Rectal smooth muscle tissue (tissue), 1 donor: ENCODE measurements around the gene INSC.
A peak's percentile ranks its signal among the peaks of the same experiment; 100 is the strongest.

Experiments
- H3K27ac ChIP-seq: one replicate; pipeline ENCODE4 v1.7.0; 2013; ENCODE audit warnings: low read depth, low read length, inconsistent platforms
- H3K27me3 ChIP-seq: one replicate; pipeline ENCODE4 v1.7.0; 2013; ENCODE audit warnings: low read length; ENCODE audit not compliant: control insufficient read depth, insufficient read depth
- H3K36me3 ChIP-seq: one replicate; pipeline ENCODE4 v1.7.0; 2013; ENCODE audit warnings: low read length; ENCODE audit not compliant: control insufficient read depth, insufficient read depth
- H3K4me1 ChIP-seq: one replicate; pipeline ENCODE4 v1.7.0; 2013; ENCODE audit warnings: low read length; ENCODE audit not compliant: control insufficient read depth, insufficient read depth
- H3K4me3 ChIP-seq: one replicate; pipeline ENCODE4 v1.7.0; 2013; ENCODE audit warnings: low read length
- H3K9ac ChIP-seq: one replicate; pipeline ENCODE4 v1.7.0; 2013; ENCODE audit warnings: low read length

Gene INSC

DNA sequence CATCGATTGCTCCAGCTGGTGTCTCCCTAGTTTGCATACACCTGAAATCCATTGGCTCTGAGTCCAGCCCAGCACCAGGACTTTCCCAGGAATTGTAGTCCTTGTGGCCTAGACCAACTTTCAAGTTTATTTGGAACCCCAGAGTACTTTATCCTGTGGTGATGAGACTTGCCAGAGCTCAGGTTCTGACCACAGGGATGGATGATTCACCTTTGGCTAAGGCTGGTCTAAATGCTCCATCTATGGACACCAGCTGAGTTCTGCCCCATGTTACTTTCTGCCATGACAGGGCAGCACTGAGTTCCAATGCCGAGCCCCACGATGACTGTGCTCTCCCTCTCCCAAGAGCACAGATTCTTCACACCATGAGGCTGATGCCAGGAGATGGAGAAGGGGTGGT lies 17.3 kb upstream of the INSC start:
- no peak overlapping the region for H3K4me3 ChIP-seq
- H3K27me3 ChIP-seq: peaks cover 2% of the 10 kb centered on the region
- no peaks in the 10 kb centered on the region for H3K36me3 ChIP-seq
- H3K9ac ChIP-seq: no peak overlapping the region
- no peak overlapping the region for H3K27ac ChIP-seq
- H3K4me1 ChIP-seq: no peaks in the 10 kb centered on the region

DNA sequence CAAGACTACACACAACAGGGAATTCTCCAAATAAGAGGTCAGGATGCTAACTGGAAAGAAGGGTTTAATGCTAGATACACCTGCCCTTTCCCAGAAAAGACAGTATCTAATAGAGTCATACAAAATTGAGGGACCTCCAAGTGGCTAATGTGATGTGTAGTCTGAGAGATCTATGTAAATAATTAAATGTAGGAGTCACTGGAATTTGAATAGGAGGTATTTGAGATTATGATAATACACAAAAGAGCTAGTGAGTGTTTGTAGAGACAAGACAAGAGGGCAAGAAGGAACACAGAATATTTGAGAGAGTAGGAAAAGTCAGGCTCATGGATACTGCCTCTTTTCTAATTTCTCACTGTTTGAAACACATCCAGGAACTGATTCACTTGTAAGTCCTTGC lies 15.5 kb upstream of the INSC start:
- H3K9ac ChIP-seq: no peak overlapping the region
- peaks cover 2% of the 10 kb centered on the region for H3K27me3 ChIP-seq
- H3K4me3 ChIP-seq: no peak overlapping the region
- H3K4me1 ChIP-seq: no peaks in the 10 kb centered on the region
- H3K27ac ChIP-seq: no peak overlapping the region
- no peaks in the 10 kb centered on the region for H3K36me3 ChIP-seq

DNA sequence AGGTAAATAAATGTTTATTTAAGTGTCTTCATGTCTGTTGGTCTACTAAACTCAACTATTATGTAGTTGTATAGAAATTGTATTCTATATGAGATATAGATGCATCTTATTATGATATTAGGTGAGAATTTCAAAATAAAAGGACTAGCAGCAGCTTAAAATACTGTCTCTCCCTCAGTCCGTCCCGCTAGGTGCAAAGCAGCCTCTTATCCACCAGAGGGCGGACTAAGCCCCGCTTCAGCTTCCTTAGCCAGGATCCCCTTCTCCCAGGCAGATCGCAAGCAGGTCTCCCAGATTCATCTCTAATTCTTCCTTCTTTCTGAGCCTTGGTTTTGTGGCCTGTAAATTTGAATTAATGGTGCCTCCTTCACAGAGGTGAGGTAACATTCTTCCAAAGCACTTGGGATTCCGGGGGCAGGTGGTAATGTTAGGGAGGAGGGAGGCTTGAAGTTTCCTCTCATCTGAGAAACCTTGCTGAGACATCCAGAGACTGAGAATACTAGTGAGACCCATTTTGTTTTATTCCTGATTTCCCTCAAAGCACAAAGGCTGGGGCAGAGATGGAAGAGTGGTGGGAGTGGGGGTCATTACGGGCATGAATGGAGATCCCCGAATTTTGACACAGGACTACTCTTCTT lies 13.5 kb upstream of the INSC start:
- H3K9ac ChIP-seq: no peak overlapping the region
- H3K27ac ChIP-seq: no peak overlapping the region

DNA sequence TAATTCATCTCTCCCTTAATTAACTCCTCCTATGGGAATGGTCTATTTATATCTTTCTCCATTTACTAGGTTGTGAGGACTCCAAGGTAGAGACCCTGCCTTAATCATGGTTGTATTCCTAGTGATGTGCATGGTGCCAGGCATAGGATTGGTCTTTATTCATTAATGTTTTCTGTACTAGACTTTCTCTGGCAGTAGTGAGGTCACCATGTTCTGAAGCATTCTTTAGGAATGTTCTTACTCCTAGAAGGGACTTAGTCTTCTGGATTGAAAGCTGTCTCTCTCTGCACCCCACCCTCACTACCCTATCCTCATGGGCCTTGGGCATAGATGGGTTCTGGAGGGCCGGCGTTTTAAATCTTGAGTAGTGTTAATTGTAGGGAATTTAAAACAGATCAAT lies 10.6 kb upstream of the INSC start:
- Histone ChIP-seq H3K9ac (no peak overlapping the region), H3K4me3 (no peak overlapping the region), H3K27me3 (peaks cover 2% of the 10 kb centered on the region), H3K4me1 (no peaks in the 10 kb centered on the region), H3K36me3 (no peaks in the 10 kb centered on the region), H3K27ac (no peak overlapping the region)

More for the DNA sequence above, 13.5 kb upstream of the INSC start:
- peaks cover 2% of the 10 kb centered on the region for H3K27me3 ChIP-seq
- no peaks in the 10 kb centered on the region for H3K36me3 ChIP-seq
- H3K4me3 ChIP-seq: no peak overlapping the region
- H3K4me1 ChIP-seq: no peaks in the 10 kb centered on the region

DNA sequence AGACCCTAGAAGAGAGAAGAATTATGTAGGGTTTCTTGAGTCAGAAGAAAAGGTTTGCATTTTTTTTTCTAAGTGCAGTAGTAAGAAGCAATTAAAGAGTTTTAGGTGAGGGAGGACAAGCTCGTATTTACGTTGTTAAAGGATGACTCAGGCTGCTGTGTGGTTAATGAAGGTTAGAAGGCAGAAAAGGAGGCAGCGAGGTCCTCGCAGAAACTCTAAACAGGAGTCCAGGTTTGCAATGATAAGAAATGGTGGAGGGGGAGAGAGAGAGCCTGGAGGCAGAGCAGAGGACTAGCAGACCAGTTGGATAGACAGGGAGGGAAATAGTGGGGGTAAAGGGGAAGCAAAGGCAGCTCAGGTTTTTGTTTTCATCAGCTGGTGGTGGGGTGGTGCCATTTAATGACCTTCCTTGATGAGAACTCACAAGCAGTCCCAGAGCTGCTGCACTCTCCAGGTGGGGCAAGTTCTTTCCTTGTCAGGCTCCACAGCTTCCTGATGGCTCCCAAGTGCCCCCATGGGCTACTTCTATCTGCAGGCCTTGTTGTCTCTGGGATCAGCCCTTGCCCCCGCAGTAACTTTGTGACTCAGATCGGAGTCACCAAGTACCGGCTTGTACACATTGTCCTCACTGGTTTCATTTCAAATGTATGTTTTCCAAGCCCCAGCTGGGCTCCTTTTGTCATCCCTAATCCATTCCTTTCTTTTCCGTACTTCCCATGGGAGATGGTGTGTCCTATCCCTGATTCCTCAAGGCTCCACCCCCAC lies 8.3 kb upstream of the INSC start:
- Histone ChIP-seq H3K36me3 (no peaks in the 10 kb centered on the region), H3K4me1 (no peaks in the 10 kb centered on the region), H3K4me3 (no peak overlapping the region), H3K27me3 (no peaks in the 10 kb centered on the region), H3K9ac (no peak overlapping the region), H3K27ac (no peak overlapping the region)

DNA sequence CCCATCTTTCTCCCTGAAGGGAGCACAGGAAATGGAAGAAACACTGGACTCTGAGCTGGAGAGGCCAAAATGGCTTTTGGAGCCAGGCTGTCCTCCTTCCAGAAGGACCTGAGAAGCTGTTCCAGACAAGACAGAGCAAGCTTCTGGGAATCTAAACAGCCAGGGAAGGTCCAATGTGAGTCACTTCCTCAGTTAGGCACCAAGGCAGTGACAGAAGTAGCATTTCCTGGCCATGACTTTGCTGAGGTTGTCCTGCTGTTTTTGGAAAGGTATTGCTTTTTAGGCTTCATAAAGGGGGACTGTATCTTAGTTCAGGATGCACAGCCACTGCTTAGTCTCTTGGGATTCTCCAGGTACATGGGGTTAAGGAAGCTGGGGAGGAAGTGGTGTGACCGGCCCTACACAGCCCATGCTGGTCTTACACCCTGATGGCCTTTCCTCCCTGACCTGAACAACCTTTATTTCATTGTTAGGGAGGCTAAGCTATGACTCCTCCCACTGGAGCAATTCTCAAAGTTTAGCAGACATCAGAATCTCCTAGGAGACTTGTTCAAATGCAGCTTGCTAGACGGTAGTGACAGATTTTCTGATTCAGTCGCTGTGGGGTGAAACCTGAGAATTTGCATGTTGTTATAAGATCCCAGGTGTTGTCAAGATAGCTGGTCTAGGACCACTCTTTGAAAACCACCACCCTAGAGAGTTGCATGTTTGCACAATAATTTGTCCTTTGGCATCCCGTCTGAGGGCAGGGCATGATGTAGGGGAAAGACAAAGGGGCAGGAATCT lies 6.8 kb upstream of the INSC start:
- Histone ChIP-seq H3K36me3 (no peaks in the 10 kb centered on the region), H3K27me3 (no peaks in the 10 kb centered on the region), H3K4me1 (no peaks in the 10 kb centered on the region), H3K27ac (no peak overlapping the region), H3K4me3 (no peak overlapping the region), H3K9ac (no peak overlapping the region)

DNA sequence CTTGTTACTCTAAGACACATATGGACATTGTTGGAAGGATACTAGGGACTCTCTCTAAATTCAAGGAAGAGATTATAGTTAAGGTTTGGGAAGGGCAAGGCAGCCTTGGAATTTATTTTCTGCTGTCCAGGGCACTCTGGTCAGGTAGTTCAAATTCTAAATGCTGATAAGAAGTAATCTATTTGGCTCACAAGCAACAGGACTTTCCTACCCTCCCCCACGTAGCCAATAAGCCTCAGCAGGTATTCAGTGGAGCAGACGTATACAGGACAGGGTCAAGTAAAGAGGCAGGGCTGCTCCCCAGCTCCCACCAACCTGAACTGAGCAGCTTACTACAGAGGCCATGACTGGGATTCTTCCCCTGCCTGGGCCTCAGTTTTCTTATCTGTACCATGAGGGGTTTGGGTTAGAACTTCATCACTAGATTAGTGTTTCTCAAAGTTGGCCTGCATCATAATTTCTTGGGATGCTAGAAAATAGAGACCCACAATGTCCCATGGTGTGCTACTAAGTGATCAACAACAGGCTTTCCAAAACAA lies 6.1 kb upstream of the INSC start:
- no peaks in the 10 kb centered on the region for H3K27me3 ChIP-seq
- H3K4me1 ChIP-seq: no peaks in the 10 kb centered on the region
- no peak overlapping the region for H3K4me3 ChIP-seq
- no peak overlapping the region for H3K27ac ChIP-seq
- no peak overlapping the region for H3K9ac ChIP-seq
- H3K36me3 ChIP-seq: no peaks in the 10 kb centered on the region

DNA sequence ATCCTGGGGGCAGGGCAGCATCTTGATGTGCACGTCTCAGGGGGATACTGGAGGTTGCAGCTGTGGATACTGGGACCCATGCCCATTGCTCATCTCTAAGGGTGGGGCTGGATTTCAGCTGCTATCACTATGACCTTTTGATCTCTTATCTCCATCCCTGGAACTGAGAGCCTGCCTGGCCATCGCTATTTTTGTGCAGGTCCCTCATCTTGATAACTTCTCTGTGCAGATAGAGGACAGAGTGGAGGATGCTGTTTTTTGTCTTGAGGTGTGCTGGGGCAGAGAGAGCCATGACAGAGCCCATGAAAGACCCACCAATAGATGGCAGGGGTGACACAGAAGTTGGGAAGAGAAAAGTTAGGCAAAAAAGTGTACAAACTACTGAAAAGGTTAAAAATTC lies 5.1 kb upstream of the INSC start:
- H3K9ac ChIP-seq: no peak overlapping the region
- no peak overlapping the region for H3K27ac ChIP-seq
- H3K4me3 ChIP-seq: no peak overlapping the region
- H3K4me1 ChIP-seq: no peaks in the 10 kb centered on the region
- no peaks in the 10 kb centered on the region for H3K27me3 ChIP-seq
- no peaks in the 10 kb centered on the region for H3K36me3 ChIP-seq

DNA sequence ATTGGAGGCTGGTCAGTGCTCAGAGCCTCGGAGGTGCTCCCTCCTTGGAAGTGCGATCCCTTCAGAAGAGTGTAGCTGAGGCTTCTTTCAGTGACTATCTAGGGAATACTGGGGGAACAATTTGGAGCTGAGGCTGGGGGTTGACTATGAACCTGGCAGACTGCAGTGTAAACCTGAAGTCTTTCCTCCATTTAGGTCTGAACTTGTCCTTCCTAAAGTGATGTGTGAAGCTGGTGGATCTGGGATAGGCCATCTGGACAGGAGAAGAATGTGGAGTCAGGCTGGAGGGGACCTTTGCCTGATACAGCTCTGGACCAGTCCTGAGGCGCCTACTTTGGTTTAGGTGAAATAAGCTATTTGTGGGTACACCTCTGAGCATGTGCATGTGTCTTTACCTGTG lies 3.5 kb upstream of the INSC start:
- Histone ChIP-seq H3K27me3 (peaks cover 3% of the 10 kb centered on the region), H3K4me3 (no peak overlapping the region), H3K27ac (no peak overlapping the region), H3K36me3 (no peaks in the 10 kb centered on the region), H3K4me1 (no peaks in the 10 kb centered on the region), H3K9ac (no peak overlapping the region)

DNA sequence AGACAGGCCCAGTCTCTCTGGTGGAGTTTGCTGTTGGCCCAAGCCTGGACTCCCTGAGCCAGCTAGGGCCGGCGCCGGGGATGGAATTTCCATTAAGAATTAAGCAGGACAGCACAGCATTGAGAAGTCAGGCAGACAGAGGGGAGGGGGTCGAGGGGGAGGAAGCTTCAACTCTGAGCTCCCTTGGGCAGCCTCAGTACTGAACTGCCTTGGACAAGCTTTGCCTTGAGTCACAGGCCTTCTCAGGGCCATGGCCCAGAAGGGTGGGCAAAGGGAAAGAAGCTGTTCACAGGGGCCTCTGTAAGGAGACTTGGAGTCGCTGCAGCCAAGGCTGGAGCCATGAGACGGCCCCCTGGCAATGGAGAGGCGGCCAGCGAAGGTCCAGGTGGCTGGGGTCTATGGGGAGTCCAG lies 2.6 kb upstream of the INSC start:
- Histone ChIP-seq H3K4me1 (no peaks in the 10 kb centered on the region), H3K27ac (no peak overlapping the region), H3K9ac (no peak overlapping the region), H3K36me3 (no peaks in the 10 kb centered on the region), H3K27me3 (peaks cover 5% of the 10 kb centered on the region), H3K4me3 (no peak overlapping the region)

DNA sequence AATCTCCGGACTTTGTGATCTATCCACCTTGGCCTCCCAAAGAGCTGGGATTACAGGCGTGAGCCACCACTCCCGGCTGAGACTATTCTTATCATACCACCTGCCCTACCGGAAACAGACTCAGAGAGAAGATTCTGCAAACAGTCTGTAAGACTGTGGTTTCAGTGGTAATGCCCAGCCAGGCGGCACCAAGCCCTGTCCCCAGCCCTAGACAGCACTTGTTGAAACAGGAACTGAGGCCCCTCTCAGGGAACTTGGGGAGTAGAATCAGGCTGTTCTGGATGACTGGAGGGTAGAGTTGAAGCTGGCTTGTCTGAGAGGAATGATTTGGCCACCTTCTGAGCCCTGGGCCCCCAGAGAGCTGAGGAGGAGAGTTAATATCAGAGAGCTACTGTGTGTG lies 1.3 kb upstream of the INSC start:
- Histone ChIP-seq H3K27me3 (peaks cover 5% of the 10 kb centered on the region), H3K4me1 (no peaks in the 10 kb centered on the region)

DNA sequence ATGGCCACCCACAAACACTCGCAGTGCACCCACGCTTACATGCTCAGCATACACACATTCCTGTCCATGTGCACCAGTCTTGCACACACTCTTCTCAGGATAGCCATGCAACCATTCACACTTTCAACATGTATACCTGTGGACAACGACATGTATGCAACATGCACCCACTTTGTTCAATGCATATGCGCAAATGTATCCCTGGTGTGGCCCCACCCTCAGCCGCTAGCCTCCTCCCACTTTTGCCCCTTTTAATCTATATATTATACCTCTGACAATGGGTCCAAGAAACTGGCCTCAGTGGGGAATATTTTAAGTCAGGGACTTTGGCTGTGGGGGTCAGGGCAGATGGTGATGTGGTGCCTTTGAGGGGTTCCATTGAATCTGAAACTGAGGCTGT lies 963 bp downstream of the INSC start:
- Histone ChIP-seq H3K9ac (no peak overlapping the region), H3K27ac (no peak overlapping the region), H3K4me3 (peak overlapping the region; percentile 2), H3K36me3 (no peaks in the 10 kb centered on the region), H3K27me3 (peaks cover 5% of the 10 kb centered on the region), H3K4me1 (no peaks in the 10 kb centered on the region)

More for the DNA sequence above, 1.3 kb upstream of the INSC start:
- Histone ChIP-seq H3K9ac (no peak overlapping the region), H3K27ac (no peak overlapping the region), H3K36me3 (no peaks in the 10 kb centered on the region), H3K4me3 (no peak overlapping the region)
